IMR-90 (cell line): ENCODE measurements around the gene FBLIM1. TPM values are rescaled to one million over a fixed set of nuclear protein-coding genes. Genes with fewer than 3 reads are reported as not detected.

Experiments used
- ATAC-seq: fragments of 200-7000 bp; cut with Tn5 transposase; 2 replicates; pipeline ENCODE4 v1.9.1; 2020; ENCODE audit warnings: low read depth, mild to moderate bottlenecking, moderate library complexity
- BruUV-seq: library from RNA; stranded (reverse); fragments of 400-500 nt; replicated peaks from 2 replicates; lab custom pipeline; 2021; lab: Mats Ljungman, UMichigan
- CTCF ChIA-PET: fragments of 300-600 bp; formaldehyde crosslinking; extraction: SDS; loops from one replicate; lab custom pipeline; 2021; ENCODE audit warnings: antibody characterized with exemption; lab: Yijun Ruan, JAX
- POLR2A ChIA-PET: fragments of 300-600 bp; sonication (Branson Sonifier 250); formaldehyde crosslinking; loops from one replicate; lab custom pipeline; 2022; ENCODE audit warnings: antibody characterized with exemption; ENCODE audit not compliant: unreplicated experiment; lab: Charles Lee
- DNase-seq: peaks from one replicate; pipeline ENCODE4 v3.0.0; 2013
- H2AFZ ChIP-seq: replicated peaks from 2 replicates; pipeline ENCODE3; 2013; ENCODE audit warnings: low read length, mild to moderate bottlenecking; ENCODE audit not compliant: poor library complexity
- H2AK5ac ChIP-seq: 2 replicates; pipeline ENCODE4 v1.6.1; 2013; ENCODE audit warnings: low read depth, low read length, inconsistent platforms
- H2AK9ac ChIP-seq: replicated peaks from 2 replicates; pipeline ENCODE3; 2013; ENCODE audit warnings: mild to moderate bottlenecking, low read depth, low read length, moderate library complexity; ENCODE audit not compliant: poor library complexity
- H2BK120ac ChIP-seq: 2 replicates; pipeline ENCODE4 v1.6.1; 2013; ENCODE audit warnings: low read depth, low read length, inconsistent platforms
- H2BK15ac ChIP-seq: 3 replicates; pipeline ENCODE4 v1.6.1; 2013; ENCODE audit warnings: low read depth, low read length, inconsistent platforms
- H2BK20ac ChIP-seq: 2 replicates; pipeline ENCODE4 v1.6.1; 2013; ENCODE audit warnings: low read depth, mild to moderate bottlenecking, inconsistent platforms, low read length, moderate library complexity
- H2BK5ac ChIP-seq: 2 replicates; pipeline ENCODE4 v1.6.1; 2013; ENCODE audit warnings: mild to moderate bottlenecking, low read depth, low read length, inconsistent platforms; ENCODE audit not compliant: poor library complexity, severe bottlenecking
- H3K14ac ChIP-seq: replicated peaks from 2 replicates; pipeline ENCODE4 v1.6.1; 2013; ENCODE audit warnings: low read depth, low read length, inconsistent platforms
- H3K18ac ChIP-seq: 2 replicates; pipeline ENCODE4 v1.6.1; 2013; ENCODE audit warnings: low read depth, low read length, control low read depth
- H3K23ac ChIP-seq: 2 replicates; pipeline ENCODE4 v1.6.1; 2013; ENCODE audit warnings: low read depth, low read length, inconsistent platforms
- H3K27ac ChIP-seq: 2 replicates; pipeline ENCODE4 v1.5.1; 2013; ENCODE audit warnings: mild to moderate bottlenecking, control low read depth, low read length; ENCODE audit not compliant: insufficient read depth
- H3K27me3 ChIP-seq: 2 replicates; pipeline ENCODE4 v1.6.1; 2013; ENCODE audit warnings: low read length; ENCODE audit not compliant: control insufficient read depth, insufficient read depth
- H3K36me3 ChIP-seq: 2 replicates; pipeline ENCODE4 v1.6.1; 2013; ENCODE audit warnings: low read length, mixed read lengths; ENCODE audit not compliant: control insufficient read depth, insufficient read depth
- H3K4ac ChIP-seq: 2 replicates; pipeline ENCODE4 v1.6.1; 2013; ENCODE audit warnings: low read depth, low read length, inconsistent platforms
- H3K4me1 ChIP-seq: 2 replicates; pipeline ENCODE4 v1.6.1; 2013; ENCODE audit warnings: low read length, mixed read lengths; ENCODE audit not compliant: control insufficient read depth, insufficient read depth
- H3K4me2 ChIP-seq: 2 replicates; pipeline ENCODE4 v1.6.1; 2013; ENCODE audit warnings: low read depth, mild to moderate bottlenecking, control low read depth, low read length, moderate library complexity
- H3K4me3 ChIP-seq: 2 replicates; pipeline ENCODE4 v1.5.1; 2013; ENCODE audit warnings: low read depth, mild to moderate bottlenecking, control low read depth, low read length, moderate library complexity; ENCODE audit not compliant: insufficient read depth
- H3K56ac ChIP-seq: 2 replicates; pipeline ENCODE4 v1.6.1; 2013; ENCODE audit warnings: low read length, inconsistent platforms; ENCODE audit not compliant: insufficient read depth; ENCODE audit errors: extremely low read depth
- H3K79me1 ChIP-seq, 2 experiments: 2 replicates each; pipeline ENCODE4 v1.6.1; 2013; ENCODE audit warnings: low read length in 2 of 2, inconsistent platforms in 1 of 2, low read depth in 1 of 2
- H3K9ac ChIP-seq: 2 replicates; pipeline ENCODE4 v1.6.1; 2013; ENCODE audit warnings: low read depth, low read length, control low read depth
- H3K9me1 ChIP-seq: 2 replicates; pipeline ENCODE4 v1.6.1; 2013; ENCODE audit warnings: low read length, inconsistent platforms; ENCODE audit not compliant: insufficient read depth
- H3K9me3 ChIP-seq: 2 replicates; pipeline ENCODE4 v1.6.1; 2013; ENCODE audit warnings: low read length; ENCODE audit not compliant: control insufficient read depth, insufficient read depth
- H4K20me1 ChIP-seq: 2 replicates; pipeline ENCODE4 v1.6.1; 2013; ENCODE audit warnings: low read length, inconsistent platforms; ENCODE audit not compliant: insufficient read depth
- H4K5ac ChIP-seq: 2 replicates; pipeline ENCODE4 v1.6.1; 2013; ENCODE audit warnings: mild to moderate bottlenecking, low read depth, low read length, control low read depth
- H4K8ac ChIP-seq, 2 experiments: 2 replicates each; pipeline ENCODE4 v1.6.1; 2013; ENCODE audit warnings: low read depth in 2 of 2, low read length in 2 of 2, control low read depth in 1 of 2, inconsistent platforms in 1 of 2
- H4K91ac ChIP-seq: 2 replicates; pipeline ENCODE4 v1.6.1; 2013; ENCODE audit warnings: low read depth, low read length, inconsistent platforms; ENCODE audit not compliant: insufficient read depth
- BHLHE40 ChIP-seq: fragments of 150-350 bp; IDR thresholded peaks from 2 replicates; pipeline ENCODE4 v1.6.1; 2016; ENCODE audit warnings: mild to moderate bottlenecking, low read depth, low read length
- CEBPB ChIP-seq: IDR thresholded peaks from 2 replicates; pipeline ENCODE4 v1.6.1; 2012; ENCODE audit warnings: low read depth, low read length, improper control_type of control experiment
- CHD1 ChIP-seq: IDR thresholded peaks from 2 replicates; pipeline ENCODE4 v1.6.1; 2012; ENCODE audit warnings: low read depth, low read length, improper control_type of control experiment
- FOS ChIP-seq: fragments of 150-350 bp; IDR thresholded peaks from 2 replicates; pipeline ENCODE4 v1.6.1; 2016; ENCODE audit warnings: low read depth, low read length
- MXI1 ChIP-seq: IDR thresholded peaks from 2 replicates; pipeline ENCODE4 v1.6.1; 2012; ENCODE audit warnings: low read depth, mild to moderate bottlenecking, low read length, moderate library complexity, borderline replicate concordance
- NFE2L2 ChIP-seq: fragments of 150-350 bp; IDR thresholded peaks from 2 replicates; pipeline ENCODE4 v1.6.1; 2016; ENCODE audit warnings: low read depth, mild to moderate bottlenecking, low read length
- POLR2A ChIP-seq: IDR thresholded peaks from 2 replicates; pipeline ENCODE4 v1.6.1; 2012; ENCODE audit warnings: mild to moderate bottlenecking, low read depth, low read length
- RAD21 ChIP-seq: IDR thresholded peaks from 2 replicates; pipeline ENCODE4 v1.6.1; 2012; ENCODE audit warnings: low read length, improper control_type of control experiment
- RCOR1 ChIP-seq: IDR thresholded peaks from 2 replicates; pipeline ENCODE4 v1.6.1; 2012; ENCODE audit warnings: mild to moderate bottlenecking, low read length, improper control_type of control experiment; ENCODE audit not compliant: insufficient replicate concordance
- RFX5 ChIP-seq: IDR thresholded peaks from 2 replicates; pipeline ENCODE4 v1.8.0; 2012; ENCODE audit warnings: low read depth, mild to moderate bottlenecking, low read length, moderate library complexity
- WGBS, 2 experiments: methylation state at CpG; one replicate each; pipeline versions ENCODE4 v1.1.5 to v1.1.7; 2013; ENCODE audit warnings: missing lambda C conversion rate in 2 of 2; ENCODE audit not compliant: insufficient read length in 1 of 2; ENCODE audit errors: extremely low coverage in 2 of 2; 5-methylcytosine and 5-hydroxymethylcytosine counted together
- dilution Hi-C: fragments of 300-500 bp; cut with HindIII; formaldehyde crosslinking; loops from one replicate; pipeline ENCODE4 v1.14.3; 2018; ENCODE audit warnings: low sequenced_read_pairs; ENCODE audit not compliant: unreplicated experiment
- in situ Hi-C: fragments of 300-500 bp; cut with MboI; formaldehyde crosslinking; loops from 3 replicates; pipeline ENCODE4 v1.14.3; 2019; ENCODE audit warnings: low sequenced_read_pairs, inconsistent platforms, mixed read lengths
- intact Hi-C: fragments of 100-400 bp; cut with micrococcal nuclease; formaldehyde crosslinking; loops from 2 replicates; pipeline ENCODE4 v1.10.0; 2022
- polyA plus RNA-seq, 3 experiments: library from polyadenylated mRNA; depleted of rRNA; stranded (reverse); fragments of >200 nt; gene quantifications; 2 replicates each; pipeline ENCODE4 v1.2.3, GENCODE V29; 2012; ENCODE audit warnings: low replicate concordance in 1 of 3
- total RNA-seq: library from RNA; depleted of rRNA; stranded (reverse); fragments of >200 nt; gene quantifications from 2 replicates; pipeline ENCODE4 v1.2.3, GENCODE V29; 2012
- TF ChIP-seq, protein P1 (sequence below): fragments of 150-350 bp; IDR thresholded peaks from 2 replicates; pipeline ENCODE4 v1.6.1; 2016; ENCODE audit warnings: low read depth, mild to moderate bottlenecking, low read length, moderate library complexity, borderline replicate concordance
- TF ChIP-seq, protein P2 (sequence below): fragments of 150-350 bp; IDR thresholded peaks from 2 replicates; pipeline ENCODE4 v1.6.1; 2017; ENCODE audit warnings: mild to moderate bottlenecking, antibody characterized with exemption, low read length, low read depth

FBLIM1 gene
- total and polyA plus RNA-seq, 2 of the 4 experiments (the other 2 are of a cell fraction): 52.2 to 140 TPM

DNA sequence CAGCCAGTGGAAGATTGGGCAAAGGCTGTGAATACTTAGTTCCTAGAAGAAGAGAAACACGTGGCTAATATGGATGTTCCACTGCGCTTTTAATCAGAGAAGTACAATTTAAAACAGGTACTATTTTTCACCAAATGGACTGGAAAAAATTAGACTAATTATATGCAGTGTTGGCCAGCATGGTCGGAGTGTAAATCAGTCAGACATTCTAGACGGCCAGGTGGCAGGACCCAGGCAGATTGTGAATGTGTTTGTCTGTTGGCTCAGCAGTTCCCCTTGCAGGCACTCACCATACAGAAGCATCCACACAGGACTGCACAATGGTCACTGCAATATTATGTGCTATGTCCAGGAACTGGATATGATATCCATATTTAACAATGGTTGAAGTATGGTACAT is 46.4 kb upstream of the FBLIM1 start:
- in situ Hi-C loops (no loop called here), dilution Hi-C loops (no loop called here), intact Hi-C loops (no loop called here)
- Histone ChIP-seq H3K9me3 (no peaks in the 10 kb centered on the region), H3K4me1 (peaks cover 9% of the 10 kb centered on the region), H3K4me3 (no peak overlapping the region), H3K14ac (no peak overlapping the region), H3K9me1 (peaks cover 14% of the 10 kb centered on the region), H2BK5ac (no peak overlapping the region), H2AK9ac (no peak overlapping the region), H2BK20ac (no peak overlapping the region), H2AK5ac (no peak overlapping the region), H4K20me1 (peaks cover 51% of the 10 kb centered on the region), H3K23ac (no peak overlapping the region), H4K5ac (no peak overlapping the region), H2BK15ac (no peak overlapping the region), H4K91ac (no peak overlapping the region), H3K56ac (no peak overlapping the region), H3K36me3 (peaks cover 13% of the 10 kb centered on the region), H3K27me3 (no peaks in the 10 kb centered on the region), H3K9ac (no peak overlapping the region), H3K18ac (no peak overlapping the region), H2AFZ (no peak overlapping the region), H3K27ac (no peak overlapping the region), H3K4me2 (no peak overlapping the region), H4K8ac (no peak overlapping the region), H3K79me1 (peaks cover 46 to 69% of the 10 kb centered on the region in 2 experiments), H2BK120ac (no peak overlapping the region), H3K4ac (no peak overlapping the region)
- ChIA-PET CTCF (no interaction called here), POLR2A (interaction anchor here (0.6 kb wide), 1 partner anchor 109 kb away, joined by 7 read pairs; no protein-coding TSS in a partner anchor)
- WGBS, 2 experiments: no CpG with 5 or more reads among the region's 4 CpGs
- TF ChIP-seq BHLHE40 (no peak), POLR2A (no peak), RFX5 (no peak), FOS (no peak), CEBPB (no peak), RCOR1 (no peak), RAD21 (no peak), CHD1 (no peak), NFE2L2 (no peak), MXI1 (no peak)
- TF ChIP-seq, protein P1, sequence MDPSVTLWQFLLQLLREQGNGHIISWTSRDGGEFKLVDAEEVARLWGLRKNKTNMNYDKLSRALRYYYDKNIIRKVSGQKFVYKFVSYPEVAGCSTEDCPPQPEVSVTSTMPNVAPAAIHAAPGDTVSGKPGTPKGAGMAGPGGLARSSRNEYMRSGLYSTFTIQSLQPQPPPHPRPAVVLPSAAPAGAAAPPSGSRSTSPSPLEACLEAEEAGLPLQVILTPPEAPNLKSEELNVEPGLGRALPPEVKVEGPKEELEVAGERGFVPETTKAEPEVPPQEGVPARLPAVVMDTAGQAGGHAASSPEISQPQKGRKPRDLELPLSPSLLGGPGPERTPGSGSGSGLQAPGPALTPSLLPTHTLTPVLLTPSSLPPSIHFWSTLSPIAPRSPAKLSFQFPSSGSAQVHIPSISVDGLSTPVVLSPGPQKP: no peak
- TF ChIP-seq, protein P2, sequence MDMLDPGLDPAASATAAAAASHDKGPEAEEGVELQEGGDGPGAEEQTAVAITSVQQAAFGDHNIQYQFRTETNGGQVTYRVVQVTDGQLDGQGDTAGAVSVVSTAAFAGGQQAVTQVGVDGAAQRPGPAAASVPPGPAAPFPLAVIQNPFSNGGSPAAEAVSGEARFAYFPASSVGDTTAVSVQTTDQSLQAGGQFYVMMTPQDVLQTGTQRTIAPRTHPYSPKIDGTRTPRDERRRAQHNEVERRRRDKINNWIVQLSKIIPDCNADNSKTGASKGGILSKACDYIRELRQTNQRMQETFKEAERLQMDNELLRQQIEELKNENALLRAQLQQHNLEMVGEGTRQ: no peak
- DNase-seq (no peak), ATAC-seq (no peak)
- no TSS peak for BruUV-seq
